ENCODE measurements around the gene PLCB3. TPM values are rescaled to one million over a fixed set of nuclear protein-coding genes. Genes with fewer than 3 reads are reported as not detected.

PLCB3 gene
- total RNA-seq, 1 donor from 2014 or later: 43.9 TPM

GRCh38 chr11:64222651-64223000, 28.7 kb upstream of the PLCB3 start:
- no peak for ATAC-seq

DNA sequence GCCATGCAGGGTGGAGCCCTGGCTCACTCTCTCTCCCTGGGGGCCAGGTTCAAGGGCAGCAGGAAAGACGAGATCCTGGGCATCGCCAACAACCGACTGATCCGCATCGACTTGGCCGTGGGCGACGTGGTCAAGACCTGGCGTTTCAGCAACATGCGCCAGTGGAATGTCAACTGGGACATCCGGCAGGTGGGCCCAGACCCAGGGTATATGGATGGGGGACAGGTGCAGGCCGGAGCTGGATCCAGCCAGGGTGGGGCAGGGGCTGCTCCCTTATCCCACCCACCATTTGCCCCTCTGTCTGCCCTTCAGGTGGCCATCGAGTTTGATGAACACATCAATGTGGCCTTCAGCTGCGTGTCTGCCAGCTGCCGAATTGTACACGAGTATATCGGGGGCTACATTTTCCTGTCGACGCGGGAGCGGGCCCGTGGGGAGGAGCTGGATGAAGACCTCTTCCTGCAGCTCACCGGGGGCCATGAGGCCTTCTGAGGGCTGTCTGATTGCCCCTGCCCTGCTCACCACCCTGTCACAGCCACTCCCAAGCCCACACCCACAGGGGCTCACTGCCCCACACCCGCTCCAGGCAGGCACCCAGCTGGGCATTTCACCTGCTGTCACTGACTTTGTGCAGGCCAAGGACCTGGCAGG, 28.2 kb upstream of the PLCB3 start:
- ATAC-seq: no peak

GRCh38 chr11:64224151-64224890, 27.0 kb upstream of the PLCB3 start:
- no peak for ATAC-seq

DNA sequence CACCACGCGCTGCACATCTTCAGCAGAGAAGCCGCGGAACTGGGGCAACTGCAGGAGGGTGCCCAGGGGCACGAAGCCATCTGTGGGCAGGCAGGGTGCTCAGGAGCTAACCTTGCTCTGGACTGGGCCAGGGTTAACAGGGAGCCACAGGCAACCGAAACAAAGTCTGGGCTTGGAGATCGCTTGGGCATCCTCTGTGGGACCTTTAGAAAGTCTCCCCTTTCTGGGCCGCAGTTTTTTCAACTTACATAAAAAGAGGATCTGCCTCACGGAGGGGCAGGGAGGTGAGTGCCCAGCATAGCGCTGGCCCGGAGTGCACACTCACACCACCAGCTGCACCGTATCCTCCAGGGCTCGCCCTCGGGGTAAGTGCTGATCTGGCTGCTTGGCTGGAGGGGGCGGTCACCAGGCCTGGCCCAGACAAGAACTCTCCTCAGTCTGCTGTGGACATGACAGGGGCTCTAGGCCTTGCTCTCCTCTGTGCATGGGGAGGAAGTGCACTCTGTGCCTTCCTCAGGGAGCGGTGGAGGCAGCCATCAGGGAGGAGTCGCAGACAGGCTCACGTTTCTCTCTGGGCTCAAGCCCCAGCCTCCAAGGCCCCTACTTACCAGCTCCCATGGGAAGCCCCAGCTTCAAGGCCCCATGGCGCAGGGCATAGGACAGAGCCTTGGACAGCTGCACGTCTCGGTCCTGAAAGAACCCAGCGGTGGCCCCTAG, 26.3 kb upstream of the PLCB3 start:
- peak; percentile 0 for ATAC-seq

DNA sequence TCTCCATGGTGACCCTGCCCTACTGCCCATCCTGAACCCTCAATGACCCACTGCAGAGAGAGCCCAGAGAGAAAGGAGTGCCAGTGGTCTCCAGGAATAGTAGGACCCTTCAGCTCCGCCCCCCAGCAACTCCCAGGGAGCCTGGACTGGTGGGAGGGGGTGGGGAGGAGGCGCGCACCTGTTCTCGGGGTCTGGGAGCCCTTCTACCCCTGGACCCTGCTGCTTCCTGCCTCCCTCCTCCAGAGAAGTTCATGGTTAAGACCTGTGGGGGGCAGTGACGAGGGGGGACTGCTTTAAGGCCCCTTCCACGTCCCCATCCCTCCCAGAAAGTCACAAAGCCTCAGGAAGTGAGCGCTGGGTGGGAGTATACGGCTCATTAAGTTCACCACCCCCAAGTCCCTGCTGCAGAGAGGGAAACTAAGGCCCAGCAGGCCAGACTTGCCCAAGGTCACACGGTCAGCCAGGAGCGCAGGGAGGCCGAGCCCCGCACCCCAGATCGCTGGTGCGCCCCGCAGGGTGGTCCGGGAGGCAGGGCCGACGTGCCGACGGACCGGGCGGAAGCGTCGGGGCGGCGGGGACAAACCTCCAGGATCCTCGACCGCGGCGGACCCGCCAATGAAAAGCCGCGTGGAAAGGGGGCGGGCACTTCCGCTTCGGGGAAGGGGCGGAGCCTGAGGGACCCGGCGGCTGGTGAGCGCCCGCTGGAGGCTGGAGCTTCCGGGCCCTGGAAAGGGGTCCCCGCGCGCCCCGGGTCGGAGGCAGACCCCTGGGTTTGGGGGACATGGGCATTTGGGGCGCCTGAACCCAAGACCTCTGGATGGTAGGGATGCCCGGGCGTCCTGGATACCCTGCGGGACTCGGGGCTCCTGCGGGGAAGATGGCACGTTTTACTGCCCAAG, 25.5 kb upstream of the PLCB3 start, which contains the start of the genes NUDT22 and TRPT1:
Gene NUDT22, plus strand, starts transcription at position 667 of the 899 bp plus-strand sequence. CDS start 379 bp downstream, outside the sequence.
Gene TRPT1, minus strand, starts transcription at position 579 of the 899 bp plus-strand sequence. Its CDS starts 326 bp downstream, at position 253.
- peak; percentile 74 for ATAC-seq

DNA sequence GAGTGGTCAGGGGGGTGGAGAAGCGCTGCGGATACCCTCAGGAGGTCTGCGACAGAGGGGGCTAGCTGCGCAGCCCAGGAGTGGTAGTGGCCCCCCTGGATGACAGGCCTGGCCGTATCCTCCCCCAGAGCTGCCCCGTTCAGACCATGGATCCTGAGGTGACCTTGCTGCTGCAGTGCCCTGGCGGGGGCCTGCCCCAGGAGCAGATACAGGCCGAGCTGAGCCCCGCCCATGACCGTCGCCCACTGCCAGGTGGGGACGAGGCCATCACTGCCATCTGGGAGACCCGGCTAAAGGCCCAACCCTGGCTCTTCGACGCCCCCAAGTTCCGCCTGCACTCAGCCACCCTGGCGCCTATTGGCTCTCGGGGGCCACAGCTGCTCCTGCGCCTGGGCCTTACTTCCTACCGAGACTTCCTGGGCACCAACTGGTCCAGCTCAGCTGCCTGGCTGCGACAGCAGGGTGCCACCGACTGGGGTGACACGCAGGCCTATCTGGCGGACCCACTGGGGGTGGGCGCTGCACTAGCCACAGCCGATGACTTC, 24.8 kb upstream of the PLCB3 start:
- peak; percentile 26 for ATAC-seq

DNA sequence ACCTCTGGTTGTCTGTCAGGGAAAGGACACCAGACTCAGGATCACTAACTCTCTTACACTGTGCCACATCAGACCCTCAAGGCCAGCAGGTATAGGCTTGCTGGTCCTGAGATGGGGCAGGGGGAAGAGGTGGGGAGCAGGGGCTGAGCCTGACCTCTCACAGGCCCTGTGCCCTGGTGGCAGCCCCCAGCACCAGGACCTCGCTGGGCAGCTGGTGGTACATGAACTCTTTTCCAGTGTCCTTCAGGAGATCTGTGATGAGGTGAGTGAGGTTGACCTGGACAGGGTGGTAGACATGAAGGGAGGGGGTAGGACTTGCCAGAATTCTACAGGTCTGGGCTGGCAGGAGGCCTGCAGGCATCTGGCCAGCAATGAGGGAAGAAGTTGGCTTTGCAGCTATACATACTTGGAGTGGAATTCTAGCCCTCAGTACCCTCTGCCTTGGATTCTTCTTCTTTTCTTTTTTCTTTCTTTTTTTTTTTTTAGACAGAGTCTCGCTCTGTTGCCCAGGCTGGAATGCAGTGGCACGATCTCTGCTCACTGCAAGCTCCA, 23.8 kb upstream of the PLCB3 start:
- no peak for ATAC-seq

DNA sequence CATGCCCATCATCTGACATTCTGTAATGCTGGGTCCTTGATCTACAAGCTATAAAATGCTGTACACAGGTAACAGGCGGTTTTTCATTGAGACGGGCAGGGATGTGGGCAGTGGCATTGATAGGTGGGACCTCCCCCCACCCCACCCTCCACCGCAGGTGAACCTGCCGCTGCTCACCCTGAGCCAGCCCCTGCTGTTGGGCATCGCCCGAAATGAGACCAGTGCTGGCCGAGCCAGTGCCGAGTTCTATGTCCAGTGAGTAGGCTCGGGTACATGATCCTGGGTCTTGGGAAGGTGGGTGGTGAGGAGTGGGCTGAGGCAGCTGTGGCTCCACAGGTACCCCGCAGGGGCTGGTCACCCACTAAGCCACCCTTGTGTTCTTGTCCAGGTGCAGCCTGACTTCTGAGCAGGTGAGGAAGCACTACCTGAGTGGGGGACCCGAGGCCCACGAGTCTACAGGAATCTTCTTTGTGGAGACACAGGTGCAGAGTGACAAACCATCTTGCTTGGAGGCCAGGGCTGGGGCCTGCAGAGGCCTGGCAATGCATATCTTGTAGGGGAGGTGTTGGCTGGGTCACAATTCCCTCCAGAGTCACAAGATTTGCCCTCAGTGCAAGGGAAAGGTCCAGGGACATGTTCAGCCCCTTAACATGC, 22.1 kb upstream of the PLCB3 start:
- ATAC-seq: no peak

DNA sequence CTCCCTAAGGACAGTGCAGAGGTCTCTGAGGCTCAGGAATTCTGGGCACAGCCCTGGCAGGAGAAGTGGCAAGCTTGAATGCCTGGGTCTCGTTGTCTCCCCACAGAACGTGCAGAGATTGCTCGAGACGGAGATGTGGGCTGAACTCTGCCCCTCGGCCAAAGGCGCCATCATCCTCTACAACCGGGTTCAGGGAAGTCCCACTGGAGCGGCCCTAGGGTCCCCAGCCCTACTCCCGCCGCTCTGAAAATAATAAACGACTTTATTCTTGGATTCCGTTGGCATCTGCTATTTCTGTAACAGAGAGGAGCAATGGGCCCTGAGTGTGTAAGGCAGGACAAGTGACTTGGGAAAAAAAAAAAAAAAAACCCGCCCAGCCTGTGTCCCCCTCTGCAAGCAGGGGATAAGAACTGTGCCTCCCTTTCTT, 21.6 kb upstream of the PLCB3 start:
- ATAC-seq: no peak

DNA sequence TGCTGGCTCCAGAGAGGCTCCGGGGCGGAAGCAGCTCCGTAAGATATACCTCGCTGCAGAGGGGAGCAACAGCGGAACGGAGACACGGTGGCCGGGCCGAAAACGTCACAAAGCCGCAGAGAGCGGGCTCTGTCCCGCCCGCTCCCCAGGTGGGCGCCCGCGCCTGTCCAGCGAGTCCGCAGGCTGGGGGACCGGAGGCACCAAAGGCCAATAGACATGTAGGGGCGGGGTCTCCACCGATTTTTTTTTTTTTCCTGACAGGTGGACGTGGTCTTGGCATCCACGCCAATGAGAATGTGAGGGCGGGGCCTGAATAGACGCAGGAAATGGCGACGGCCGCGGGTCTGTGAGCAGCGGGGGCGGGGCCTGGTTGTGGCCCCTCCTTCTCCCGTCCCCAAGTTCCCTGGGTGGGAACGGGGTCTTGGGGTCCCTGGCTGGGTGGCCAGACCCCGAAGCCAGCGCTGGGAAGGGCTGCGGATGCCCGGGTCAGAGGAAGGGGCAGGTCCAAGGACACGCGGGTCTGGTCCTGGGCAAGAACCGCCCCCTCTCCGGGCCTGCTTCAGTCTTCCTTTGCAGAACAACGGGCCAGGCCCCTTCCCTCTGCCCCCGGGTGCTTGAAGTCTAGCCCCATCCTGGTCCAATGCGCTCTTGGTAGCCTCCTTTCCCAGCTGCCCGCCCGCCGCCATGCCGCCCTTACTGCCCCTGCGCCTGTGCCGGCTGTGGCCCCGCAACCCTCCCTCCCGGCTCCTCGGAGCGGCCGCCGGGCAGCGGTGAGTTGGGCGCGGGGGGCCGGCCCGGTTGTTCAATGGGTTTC, 21.0 kb upstream of the PLCB3 start, which contains the start of gene DNAJC4:
Gene DNAJC4, plus strand, starts transcription at position 378 of the 814 bp plus-strand sequence. Its CDS starts 307 bp downstream, at position 685.
- peak; percentile 49 for ATAC-seq

DNA sequence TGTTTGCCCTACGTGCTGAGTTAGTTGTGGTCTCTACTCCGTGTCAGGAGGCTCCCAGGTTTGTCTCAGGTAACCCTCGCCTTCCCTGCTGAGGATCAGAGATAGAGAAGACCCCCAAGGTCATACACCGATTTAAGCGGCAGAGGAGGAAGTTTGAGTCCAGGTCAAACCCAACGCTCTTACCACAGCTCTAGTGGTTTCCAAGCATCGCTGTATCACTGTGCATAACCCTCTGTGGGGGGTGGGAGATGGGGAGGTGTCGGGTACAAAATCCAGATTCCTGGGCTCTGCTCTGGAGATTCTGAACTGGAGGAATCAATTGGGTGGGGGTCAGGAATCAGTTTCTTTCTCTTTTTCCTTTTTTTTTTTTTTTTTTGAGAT, 20.4 kb upstream of the PLCB3 start:
- no peak for ATAC-seq

GRCh38 chr11:64231546-64231945, 19.8 kb upstream of the PLCB3 start:
- no peak for ATAC-seq

DNA sequence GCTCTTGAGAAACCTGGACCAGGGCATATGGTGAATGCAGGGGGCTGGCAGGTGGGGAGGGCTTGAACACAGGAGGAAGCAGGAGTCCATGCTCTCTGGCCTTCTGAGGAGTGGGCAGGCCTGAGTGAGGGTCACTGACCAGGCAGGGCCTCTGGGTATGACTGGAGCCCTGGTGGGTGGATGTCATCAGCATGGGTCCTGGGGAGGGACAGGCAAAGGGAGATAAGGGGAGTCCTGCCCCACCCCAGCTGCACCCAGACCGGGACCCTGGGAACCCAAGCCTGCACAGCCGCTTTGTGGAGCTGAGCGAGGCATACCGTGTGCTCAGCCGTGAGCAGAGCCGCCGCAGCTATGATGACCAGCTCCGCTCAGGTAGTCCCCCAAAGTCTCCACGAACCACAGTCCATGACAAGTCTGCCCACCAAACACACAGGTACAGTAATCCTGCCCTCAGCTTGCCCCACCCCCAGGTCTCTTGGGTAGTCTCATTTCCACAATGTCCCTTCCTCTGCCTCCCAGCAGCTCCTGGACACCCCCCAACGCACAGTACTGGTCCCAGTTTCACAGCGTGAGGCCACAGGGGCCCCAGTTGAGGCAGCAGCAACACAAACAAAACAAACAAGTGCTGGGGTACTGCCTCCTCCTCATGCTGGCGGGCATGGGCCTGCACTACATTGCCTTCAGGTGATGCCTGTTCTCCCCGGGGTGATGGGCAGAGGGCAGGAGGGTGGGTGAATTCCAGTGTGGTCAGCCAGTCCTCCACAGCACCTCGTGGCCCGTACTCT, 19.0 kb upstream of the PLCB3 start:
- no peak for ATAC-seq

- no peak for ATAC-seq
These were observed 18.4 kb upstream of the PLCB3 start for GRCh38 chr11:64232967-64233315.

GRCh38 chr11:64233913-64234586, 17.3 kb upstream of the PLCB3 start, which contains the start of gene VEGFB:
TSS of gene VEGFB (plus strand) at chr11:64234584. CDS start at chr11:64234834, 250 bp downstream.
- ATAC-seq: peak; percentile 35

DNA sequence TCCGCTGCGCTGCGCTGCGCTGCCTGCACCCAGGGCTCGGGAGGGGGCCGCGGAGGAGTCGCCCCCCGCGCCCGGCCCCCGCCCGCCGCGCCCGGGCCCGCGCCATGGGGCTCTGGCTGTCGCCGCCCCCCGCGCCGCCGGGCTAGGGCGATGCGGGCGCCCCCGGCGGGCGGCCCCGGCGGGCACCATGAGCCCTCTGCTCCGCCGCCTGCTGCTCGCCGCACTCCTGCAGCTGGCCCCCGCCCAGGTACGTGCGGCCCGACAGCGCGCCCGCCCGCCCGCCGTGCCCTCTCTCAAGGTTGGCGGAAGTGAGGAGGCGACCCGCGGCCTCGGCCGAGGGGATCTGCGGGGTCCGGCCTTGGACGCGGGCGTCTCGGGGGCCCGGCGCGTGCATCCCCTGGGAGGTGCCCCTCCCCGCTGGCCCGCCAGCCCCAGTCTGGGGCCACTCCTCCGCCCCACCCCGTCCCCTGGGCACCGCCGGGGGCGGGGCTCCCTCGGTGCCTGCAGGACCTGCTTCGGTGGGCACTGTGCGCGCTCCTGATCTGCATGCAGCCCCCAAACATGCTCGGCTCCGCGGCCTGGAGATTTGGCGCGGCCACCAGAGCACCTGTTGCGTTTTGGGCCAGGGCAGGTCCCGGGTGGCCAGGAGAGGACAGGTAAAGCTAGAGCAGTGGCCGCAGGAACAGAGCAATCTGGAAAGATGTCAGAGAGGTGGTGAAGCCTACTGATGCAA, 16.5 kb upstream of the PLCB3 start:
- ATAC-seq: peak; percentile 39

- no peak for ATAC-seq
These were observed 15.7 kb upstream of the PLCB3 start for GRCh38 chr11:64235437-64236161.

Data from esophagus mucosa (tissue), 1 donor.